HG02938 (cell line): ENCODE results near the gene ECI1.

Source experiments
- ATAC-seq: cut with Tn5 transposase; IDR thresholded peaks from one replicate; pipeline ENCODE4 v1.9.1; 2021; ENCODE audit warnings: mild to moderate bottlenecking, moderate library complexity; ENCODE audit not compliant: unreplicated experiment

The ECI1 gene

GRCh38 chr16:2197765-2198164, 53.6 kb downstream of the ECI1 start:
- ATAC-seq = no peak

- no peak for ATAC-seq
Observed at GRCh38 chr16:2196981-2197511, 54.3 kb downstream of the ECI1 start.

- no peak for ATAC-seq
Observed at GRCh38 chr16:2196162-2196980, 55.0 kb downstream of the ECI1 start, which contains the start of gene CASKIN1. CASKIN1 (minus strand) TSS chr16:2196605; CDS start chr16:2196432, 173 bp downstream.

- no peak for ATAC-seq
Observed at GRCh38 chr16:2195322-2196161, 55.8 kb downstream of the ECI1 start.

GRCh38 chr16:2194852-2195321, 56.5 kb downstream of the ECI1 start:
- ATAC-seq = no peak

GRCh38 chr16:2194166-2194834, 57.1 kb downstream of the ECI1 start:
- no peak for ATAC-seq

GRCh38 chr16:2191446-2191706, 60.0 kb downstream of the ECI1 start:
- ATAC-seq = no peak

- no peak for ATAC-seq
Observed at GRCh38 chr16:2190659-2191445, 60.5 kb downstream of the ECI1 start.

- ATAC-seq = no peak
Observed at GRCh38 chr16:2190002-2190658, 61.3 kb downstream of the ECI1 start.
